Measurements from ENCODE around the gene ABCC4.

Gene ABCC4

DNA sequence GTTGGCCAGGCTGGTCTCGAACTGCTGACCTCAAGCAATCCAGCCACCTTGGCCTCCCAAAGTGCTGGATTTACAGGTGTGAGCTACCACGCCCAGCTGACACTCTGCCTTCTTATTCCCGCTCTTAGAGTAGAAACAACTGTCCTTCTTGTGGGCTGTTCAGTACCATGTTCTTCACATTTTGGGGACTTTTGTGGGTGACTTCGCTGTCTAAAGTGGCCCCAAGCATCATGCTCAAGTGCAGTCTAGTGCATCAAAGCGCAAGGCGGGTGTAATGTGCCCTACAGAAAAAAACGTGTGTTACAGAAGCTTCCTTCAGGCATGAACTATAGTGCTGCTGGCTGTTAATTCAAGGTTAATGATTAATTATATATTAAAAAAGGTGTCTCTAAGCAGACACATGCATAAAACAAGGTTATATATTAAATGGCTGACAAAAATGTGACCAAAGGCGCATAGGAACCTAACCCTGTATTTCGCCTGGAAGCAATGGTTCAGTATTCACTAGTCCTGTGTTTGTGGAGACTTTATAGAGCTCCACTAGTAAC is 38.3 kb downstream of the ABCC4 start:
- ChIA-PET POLR2A (no interaction called here), CTCF (no interaction called here)
- Histone ChIP-seq H3K9me3 (ENCODE audit: control insufficient read depth, insufficient read depth, low read depth, low read length) (no peaks in the 10 kb centered on the region), H3K36me3 (ENCODE audit: control insufficient read depth in 2 of 2, insufficient read depth in 1 of 2, low read length in 2 of 2) (peaks cover 0 to 5% of the 10 kb centered on the region in 2 experiments; a peak in 1 of 3 replicates), H3K4me1 (ENCODE audit: control insufficient read depth, insufficient read depth, low read length) (peaks cover 3% of the 10 kb centered on the region; the same call in 1 of the 2 replicates), H3K4me3 (ENCODE audit: low read depth, low read length) (no peak overlapping the region), H3K27ac (ENCODE audit: extremely low read depth, low read depth, low read length) (no peak overlapping the region)
- TF ChIP-seq GFI1B (tag by site-specific recombination; IDR thresholded peaks at IDR 0.05): no peak

DNA sequence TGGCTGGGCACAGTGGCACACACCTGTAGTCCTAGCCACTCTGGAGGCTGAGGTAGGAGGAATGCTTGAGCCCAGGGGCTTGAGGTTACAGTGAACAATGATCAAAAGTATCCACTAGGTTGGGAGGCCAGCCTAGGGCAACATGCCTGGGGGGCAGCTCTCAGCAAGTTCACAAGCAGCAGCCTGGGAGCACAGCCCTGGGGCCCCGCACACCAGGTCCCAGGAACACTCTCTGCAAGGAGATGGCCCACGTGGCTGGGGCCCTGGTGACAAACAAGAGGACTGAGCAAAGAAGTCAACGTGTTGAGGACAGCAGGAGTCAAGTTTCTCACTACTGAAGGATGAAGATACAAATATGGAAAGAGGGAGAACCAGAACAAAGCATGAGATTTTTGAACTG is 39.3 kb downstream of the ABCC4 start:
- no peaks in the 10 kb centered on the region for H3K9me3 ChIP-seq (ENCODE audit: control insufficient read depth, insufficient read depth, low read depth, low read length)
- H3K27ac ChIP-seq (ENCODE audit: extremely low read depth, low read depth, low read length): no peak overlapping the region
- CTCF ChIA-PET: no interaction called here
- no peak overlapping the region for H3K4me3 ChIP-seq (ENCODE audit: low read depth, low read length)
- H3K4me1 ChIP-seq (ENCODE audit: control insufficient read depth, insufficient read depth, low read length): no peaks in the 10 kb centered on the region
- peaks cover 0 to 5% of the 10 kb centered on the region in 2 experiments; a peak in 1 of 3 replicates for H3K36me3 ChIP-seq (ENCODE audit: control insufficient read depth in 2 of 2, insufficient read depth in 1 of 2, low read length in 2 of 2)
- TF ChIP-seq ZNF777 (tag by site-specific recombination; IDR thresholded peaks at IDR 0.05; ENCODE audit: borderline replicate concordance) (no peak), GLI4 (tag by site-specific recombination; IDR thresholded peaks at IDR 0.05) (no peak), ZNF16 (tag by site-specific recombination; IDR thresholded peaks at IDR 0.05; ENCODE audit: low read depth) (no peak), ZNF571 (tag by site-specific recombination; IDR thresholded peaks at IDR 0.05) (no peak), ZNF362 (tag by site-specific recombination; IDR thresholded peaks at IDR 0.05) (no peak)
- TF ChIP-seq, protein P1, sequence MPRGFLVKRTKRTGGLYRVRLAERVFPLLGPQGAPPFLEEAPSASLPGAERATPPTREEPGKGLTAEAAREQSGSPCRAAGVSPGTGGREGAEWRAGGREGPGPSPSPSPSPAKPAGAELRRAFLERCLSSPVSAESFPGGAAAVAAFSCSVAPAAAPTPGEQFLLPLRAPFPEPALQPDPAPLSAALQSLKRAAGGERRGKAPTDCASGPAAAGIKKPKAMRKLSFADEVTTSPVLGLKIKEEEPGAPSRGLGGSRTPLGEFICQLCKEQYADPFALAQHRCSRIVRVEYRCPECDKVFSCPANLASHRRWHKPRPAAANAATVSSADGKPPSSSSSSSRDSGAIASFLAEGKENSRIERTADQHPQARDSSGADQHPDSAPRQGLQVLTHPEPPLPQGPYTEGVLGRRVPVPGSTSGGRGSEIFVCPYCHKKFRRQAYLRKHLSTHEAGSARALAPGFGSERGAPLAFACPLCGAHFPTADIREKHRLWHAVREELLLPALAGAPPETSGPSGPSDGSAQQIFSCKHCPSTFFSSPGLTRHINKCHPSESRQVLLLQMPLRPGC (tag by site-specific recombination; IDR thresholded peaks at IDR 0.05): no peak
- TF ChIP-seq, protein P2, sequence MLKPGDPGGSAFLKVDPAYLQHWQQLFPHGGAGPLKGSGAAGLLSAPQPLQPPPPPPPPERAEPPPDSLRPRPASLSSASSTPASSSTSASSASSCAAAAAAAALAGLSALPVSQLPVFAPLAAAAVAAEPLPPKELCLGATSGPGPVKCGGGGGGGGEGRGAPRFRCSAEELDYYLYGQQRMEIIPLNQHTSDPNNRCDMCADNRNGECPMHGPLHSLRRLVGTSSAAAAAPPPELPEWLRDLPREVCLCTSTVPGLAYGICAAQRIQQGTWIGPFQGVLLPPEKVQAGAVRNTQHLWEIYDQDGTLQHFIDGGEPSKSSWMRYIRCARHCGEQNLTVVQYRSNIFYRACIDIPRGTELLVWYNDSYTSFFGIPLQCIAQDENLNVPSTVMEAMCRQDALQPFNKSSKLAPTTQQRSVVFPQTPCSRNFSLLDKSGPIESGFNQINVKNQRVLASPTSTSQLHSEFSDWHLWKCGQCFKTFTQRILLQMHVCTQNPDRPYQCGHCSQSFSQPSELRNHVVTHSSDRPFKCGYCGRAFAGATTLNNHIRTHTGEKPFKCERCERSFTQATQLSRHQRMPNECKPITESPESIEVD (tag by site-specific recombination; IDR thresholded peaks at IDR 0.05): no peak
- POLR2A ChIA-PET: no interaction called here

- Histone ChIP-seq H3K27ac (ENCODE audit: extremely low read depth, low read depth, low read length) (no peak overlapping the region), H3K4me1 (ENCODE audit: control insufficient read depth, insufficient read depth, low read length) (no peaks in the 10 kb centered on the region), H3K9me3 (ENCODE audit: control insufficient read depth, insufficient read depth, low read depth, low read length) (no peaks in the 10 kb centered on the region), H3K4me3 (ENCODE audit: low read depth, low read length) (no peak overlapping the region), H3K36me3 (ENCODE audit: control insufficient read depth in 2 of 2, insufficient read depth in 1 of 2, low read length in 2 of 2) (no peaks in the 10 kb centered on the region)
- TF ChIP-seq ZNF37A (tag by site-specific recombination; IDR thresholded peaks at IDR 0.05): no peak
- ChIA-PET CTCF (interaction anchor here (0.8 kb wide), 1 partner anchor 37 kb away, joined by 3 read pairs; no protein-coding TSS in a partner anchor), POLR2A (no interaction called here)
These were observed 41.2 kb downstream of the ABCC4 start for GRCh38 chr13:95260031-95260525.

GRCh38 chr13:95258619-95259194 is 42.5 kb downstream of the ABCC4 start:
- Histone ChIP-seq H3K9me3 (ENCODE audit: control insufficient read depth, insufficient read depth, low read depth, low read length) (no peaks in the 10 kb centered on the region), H3K4me1 (ENCODE audit: control insufficient read depth, insufficient read depth, low read length) (no peaks in the 10 kb centered on the region), H3K27ac (ENCODE audit: extremely low read depth, low read depth, low read length) (no peak overlapping the region), H3K36me3 (ENCODE audit: control insufficient read depth in 2 of 2, insufficient read depth in 1 of 2, low read length in 2 of 2) (no peaks in the 10 kb centered on the region), H3K4me3 (ENCODE audit: low read depth, low read length) (no peak overlapping the region)
- CTCF ChIA-PET: no interaction called here
- POLR2A ChIA-PET: no interaction called here
- TF ChIP-seq HOXA7 (CRISPR knock-in tag; IDR thresholded peaks at IDR 0.05; ENCODE audit: borderline replicate concordance) (no peak), ZNF548 (tag by site-specific recombination; IDR thresholded peaks at IDR 0.05) (no peak), TSHZ1 (tag by site-specific recombination; IDR thresholded peaks at IDR 0.05; ENCODE audit: borderline replicate concordance) (no peak), BCL6B (tag by site-specific recombination; IDR thresholded peaks at IDR 0.05) (no peak), ZNF549 (tag by site-specific recombination; IDR thresholded peaks at IDR 0.05) (no peak), ZXDB (tag by site-specific recombination; IDR thresholded peaks at IDR 0.05) (no peak), ZIC2 (tag by site-specific recombination; IDR thresholded peaks at IDR 0.05) (no peak), ZNF394 (tag by site-specific recombination; IDR thresholded peaks at IDR 0.05; ENCODE audit: borderline replicate concordance) (no peak), ZNF510 (tag by site-specific recombination; IDR thresholded peaks at IDR 0.05; ENCODE audit: insufficient replicate concordance) (no peak)
